Measurements from ENCODE around the gene CHGA. TPM values are rescaled to one million over a fixed set of nuclear protein-coding genes. Genes with fewer than 3 reads are reported as not detected.

The CHGA gene
- polyA plus RNA-seq, 2 of the 4 experiments (the other 2 are of a cell fraction): 0.32 to 0.70 TPM

- DNase-seq (ENCODE audit: low read depth in 1 of 2, low spot score in 1 of 2): no peak
- 34% methylated on average over 6 of the region's 6 CpGs for WGBS (ENCODE audit: missing lambda C conversion rate)
- Histone ChIP-seq H3K4me2 (no peak overlapping the region), H3K27ac (no peak overlapping the region), H3K4me1 (no peaks in the 10 kb centered on the region), H3K9me3 (no peaks in the 10 kb centered on the region), H3K4me3 (no peak overlapping the region)
- peak in 1 of 2 experiments; percentile 14; a peak in 1 of 6 replicates for ATAC-seq
- no peak for FAIRE-seq
- ChIA-PET POLR2A (no interaction called here), CTCF (no interaction called here)
- TF ChIP-seq CBX2 (IDR thresholded peaks at IDR 0.05; ENCODE audit: borderline replicate concordance, low read depth) (no peak), NPAS2 (CRISPR knock-in tag; IDR thresholded peaks at IDR 0.05; ENCODE audit: borderline replicate concordance) (no peak), KDM5A (IDR thresholded peaks at IDR 0.05) (no peak), JUN (IDR thresholded peaks at IDR 0.05) (no peak), HMGXB4 (CRISPR knock-in tag; IDR thresholded peaks at IDR 0.05; ENCODE audit: borderline replicate concordance) (no peak), USF2 (IDR thresholded peaks at IDR 0.05) (no peak), MYC (IDR thresholded peaks at IDR 0.05; ENCODE audit: borderline replicate concordance, low read length) (no peak), MAZ (IDR thresholded peaks at IDR 0.05; ENCODE audit: borderline replicate concordance, low read depth, low read length) (no peak), SMC3 (IDR thresholded peaks at IDR 0.05) (no peak), BCL3 (IDR thresholded peaks at IDR 0.05) (no peak)
These were observed 20.8 kb upstream of the CHGA start for GRCh38 chr14:92902191-92902590.

- TF ChIP-seq ZSCAN20 (CRISPR knock-in tag; IDR thresholded peaks at IDR 0.05) (no peak), RFX5 (IDR thresholded peaks at IDR 0.05) (no peak), KDM5A (IDR thresholded peaks at IDR 0.05) (no peak), RNF2 (IDR thresholded peaks at IDR 0.05; ENCODE audit: borderline replicate concordance, low read depth) (no peak), RARB (CRISPR knock-in tag; IDR thresholded peaks at IDR 0.05) (no peak), EHMT2 (IDR thresholded peaks at IDR 0.05; ENCODE audit: low read depth) (no peak)
- no peaks in the 10 kb centered on the region for H3K9me3 ChIP-seq
- ChIA-PET CTCF (no interaction called here), POLR2A (no interaction called here)
- no peak overlapping the region for H3K27ac ChIP-seq
- FAIRE-seq (no peak), ATAC-seq (peak in 1 of 2 experiments; percentile 21; a peak in 1 of 6 replicates), DNase-seq (ENCODE audit: low read depth in 1 of 2, low spot score in 1 of 2) (no peak)
- no peak overlapping the region for H3K4me3 ChIP-seq
- H3K4me1 ChIP-seq: no peaks in the 10 kb centered on the region
- WGBS (ENCODE audit: missing lambda C conversion rate): 18% methylated on average over 17 of the region's 17 CpGs
- H3K4me2 ChIP-seq: no peak overlapping the region
These were observed 20.2 kb upstream of the CHGA start for GRCh38 chr14:92902726-92903125.

- Histone ChIP-seq H3K4me1 (no peaks in the 10 kb centered on the region), H3K4me3 (no peak overlapping the region), H3K9me3 (no peaks in the 10 kb centered on the region), H3K4me2 (no peak overlapping the region), H3K27ac (no peak overlapping the region)
- no peak for ATAC-seq
- no peak for DNase-seq (ENCODE audit: low read depth in 1 of 2, low spot score in 1 of 2)
- 55% methylated on average over 4 of the region's 6 CpGs for WGBS (ENCODE audit: missing lambda C conversion rate)
- CTCF ChIA-PET: interaction anchor here (1.0 kb wide), 1 partner anchor 48 kb away, joined by 5 read pairs; no protein-coding TSS in a partner anchor
- POLR2A ChIA-PET: no interaction called here
- no peak for FAIRE-seq
- no peak for TF ChIP-seq HES2 (IDR thresholded peaks at IDR 0.05)
- TF ChIP-seq CHD2 (IDR thresholded peaks at IDR 0.05; ENCODE audit: low read length, partially characterized antibody): no peak
- no peak for TF ChIP-seq POLR2AphosphoS2 (conservative IDR thresholded peaks at IDR 0.05; ENCODE audit: low read length)
- no peak for TF ChIP-seq E2F6 (IDR thresholded peaks at IDR 0.05; ENCODE audit: borderline replicate concordance, low read depth)
- TF ChIP-seq RCOR1 (IDR thresholded peaks at IDR 0.05; ENCODE audit: low read depth, low read length): no peak
- TF ChIP-seq ZSCAN20 (CRISPR knock-in tag; IDR thresholded peaks at IDR 0.05): no peak
- TF ChIP-seq CBX8 (IDR thresholded peaks at IDR 0.05): no peak
- no peak for TF ChIP-seq JUN (IDR thresholded peaks at IDR 0.05)
- no peak for TF ChIP-seq MAZ (IDR thresholded peaks at IDR 0.05; ENCODE audit: borderline replicate concordance, low read depth, low read length)
- TF ChIP-seq MAFK (IDR thresholded peaks at IDR 0.05; ENCODE audit: partially characterized antibody): no peak
- TF ChIP-seq RAD21 (conservative IDR thresholded peaks at IDR 0.05 in 1 of 2, IDR thresholded peaks at IDR 0.05 in 1 of 2): no peak
- no peak for TF ChIP-seq ESRRA (IDR thresholded peaks at IDR 0.05; ENCODE audit: borderline replicate concordance, low read length)
- no peak for TF ChIP-seq KDM1A (IDR thresholded peaks at IDR 0.05; ENCODE audit: low read depth)
- no peak for TF ChIP-seq PBX3 (IDR thresholded peaks at IDR 0.05)
- TF ChIP-seq SMC3 (IDR thresholded peaks at IDR 0.05): no peak
- TF ChIP-seq BCL3 (IDR thresholded peaks at IDR 0.05): no peak
- TF ChIP-seq HOXB5 (CRISPR knock-in tag; IDR thresholded peaks at IDR 0.05): no peak
- TF ChIP-seq NPAS2 (CRISPR knock-in tag; IDR thresholded peaks at IDR 0.05; ENCODE audit: borderline replicate concordance): no peak
These were observed 19.6 kb upstream of the CHGA start for GRCh38 chr14:92903359-92903758.
